ENCODE data around the gene OR51I1. TPM values are rescaled to one million over a fixed set of nuclear protein-coding genes. Genes with fewer than 3 reads are reported as not detected.

OR51I1 gene
- total RNA-seq, 1 experiment from 2014 or later, result not detected

GRCh38 chr11:5488385-5488784 lies 47.1 kb upstream of the OR51I1 start, which contains the start of gene OR52D1 (continued):
- no peak for TF ChIP-seq ZNF138 (CRISPR knock-in tag; conservative IDR thresholded peaks at IDR 0.05)

- CTCF ChIA-PET, result interaction anchor here (1.0 kb wide), 1 partner anchor 10 kb away, joined by 4 read pairs; no protein-coding TSS in a partner anchor
These were observed 45.1 kb upstream of the OR51I1 start for GRCh38 chr11:5486421-5486820.

More at GRCh38 chr11:5486421-5486820, 45.1 kb upstream of the OR51I1 start:
- Mint-ChIP-seq H3K27me3 (ENCODE audit: low read depth) (no peaks in the 10 kb centered on the region; the same call in 1 of the 2 replicates), H3K27ac (no peak overlapping the region), H3K36me3 (no peaks in the 10 kb centered on the region), H3K9me3 (no peaks in the 10 kb centered on the region), H3K4me3 (no peak overlapping the region), H3K4me1 (no peaks in the 10 kb centered on the region)
- POLR2A ChIA-PET, result interaction anchor here (0.5 kb wide), 1 partner anchor 323 kb away, joined by 3 read pairs; no protein-coding TSS in a partner anchor
- DNase-seq (ENCODE audit: low spot score) (no peak), ATAC-seq (no peak)
- TF ChIP-seq ATF3 (CRISPR knock-in tag; conservative IDR thresholded peaks at IDR 0.05) (no peak), TEAD4 (CRISPR knock-in tag; IDR thresholded peaks at IDR 0.05) (no peak), MAX (CRISPR knock-in tag; IDR thresholded peaks at IDR 0.05) (no peak), CTCF (IDR thresholded peaks at IDR 0.05) (no peak), ELF4 (CRISPR knock-in tag; IDR thresholded peaks at IDR 0.05; ENCODE audit: low read depth) (no peak), NR2C2 (CRISPR knock-in tag; IDR thresholded peaks at IDR 0.05) (no peak), USF2 (CRISPR knock-in tag; IDR thresholded peaks at IDR 0.05) (no peak), NFE2L1 (CRISPR knock-in tag; IDR thresholded peaks at IDR 0.05) (no peak), HMGXB4 (CRISPR knock-in tag; IDR thresholded peaks at IDR 0.05) (no peak), ERG (CRISPR knock-in tag; IDR thresholded peaks at IDR 0.05) (no peak), ZNF532 (CRISPR knock-in tag; IDR thresholded peaks at IDR 0.05; ENCODE audit: borderline replicate concordance) (no peak), PRRX2 (CRISPR knock-in tag; IDR thresholded peaks at IDR 0.05) (no peak), MYBL2 (CRISPR knock-in tag; IDR thresholded peaks at IDR 0.05) (no peak), ZNF219 (CRISPR knock-in tag; IDR thresholded peaks at IDR 0.05; ENCODE audit: borderline replicate concordance) (no peak), FOXJ3 (CRISPR knock-in tag; IDR thresholded peaks at IDR 0.05; ENCODE audit: borderline replicate concordance) (no peak), CREM (CRISPR knock-in tag; IDR thresholded peaks at IDR 0.05) (no peak), ARID4B (CRISPR knock-in tag; IDR thresholded peaks at IDR 0.05; ENCODE audit: borderline replicate concordance) (no peak), ZNF416 (CRISPR knock-in tag; IDR thresholded peaks at IDR 0.05) (no peak)
